SU-DHL-6 (cell line): Measurements from ENCODE around the gene AFF3.

Experiments used
- H2AFZ ChIP-seq: fragments of 200-600 bp; sonication (generic); 2 replicates; pipeline ENCODE4 v1.6.1; 2014; ENCODE audit warnings: low read depth, mild to moderate bottlenecking, moderate library complexity, mixed read lengths, antibody characterized with exemption, low read length; ENCODE audit not compliant: severe bottlenecking
- H3F3A ChIP-seq: fragments of 200-600 bp; shearing (Covaris generic); 2 replicates; pipeline ENCODE4 v1.6.0; 2016; ENCODE audit warnings: antibody characterized with exemption, mild to moderate bottlenecking; ENCODE audit not compliant: insufficient read depth
- H3K27ac ChIP-seq: fragments of 200-600 bp; sonication (generic); 2 replicates; pipeline ENCODE4 v1.5.1; 2016; ENCODE audit warnings: low read depth, mild to moderate bottlenecking, low read length, moderate library complexity, mixed read lengths
- H3K27me3 ChIP-seq: fragments of 200-600 bp; sonication (generic), shearing (Covaris generic); 2 replicates; pipeline ENCODE4 v1.6.0; 2014; ENCODE audit warnings: mild to moderate bottlenecking, low read length
- H3K36me3 ChIP-seq: fragments of 200-600 bp; sonication (generic); 2 replicates; pipeline ENCODE4 v1.6.1; 2014; ENCODE audit warnings: mild to moderate bottlenecking, low read length, mixed read lengths
- H3K4me2 ChIP-seq: fragments of 300-600, 200-600 bp; shearing (Covaris generic), sonication (generic); 2 replicates; pipeline ENCODE4 v1.6.0; 2014; ENCODE audit warnings: low read length, low read depth, mild to moderate bottlenecking; ENCODE audit not compliant: poor library complexity, severe bottlenecking
- H3K4me3 ChIP-seq: fragments of 200-600 bp; sonication (generic); 2 replicates; pipeline ENCODE4 v1.5.1; 2014; ENCODE audit warnings: antibody characterized with exemption, low read length, mild to moderate bottlenecking, mixed read lengths; ENCODE audit not compliant: insufficient read depth, poor library complexity, severe bottlenecking
- H3K79me2 ChIP-seq: fragments of 200-600 bp; sonication (generic); 2 replicates; pipeline ENCODE4 v1.6.1; 2014; ENCODE audit warnings: mild to moderate bottlenecking, low read length, moderate library complexity; ENCODE audit not compliant: insufficient read depth
- H3K9ac ChIP-seq: fragments of 200-600 bp; sonication (generic); 2 replicates; pipeline ENCODE4 v1.7.0; 2014; ENCODE audit warnings: mild to moderate bottlenecking, low read length
- H3K9me2 ChIP-seq: fragments of 200-600 bp; sonication (generic); replicated peaks from 2 replicates; pipeline ENCODE4 v1.6.1; 2014; ENCODE audit warnings: low read length; ENCODE audit not compliant: insufficient read depth
- H3K9me3 ChIP-seq: fragments of 200-600 bp; sonication (generic); 2 replicates; pipeline ENCODE4 v1.6.1; 2014; ENCODE audit warnings: low read length, mixed read lengths; ENCODE audit not compliant: insufficient read depth
- H4K20me1 ChIP-seq: fragments of 200-600 bp; sonication (generic); 2 replicates; pipeline ENCODE4 v1.6.1; 2014; ENCODE audit warnings: low read depth, mild to moderate bottlenecking, antibody characterized with exemption, low read length, moderate library complexity, mixed read lengths
- CTCF ChIP-seq: fragments of 200-600 bp; sonication (generic); IDR thresholded peaks from one replicate; pipeline ENCODE4 v1.5.1; 2017; ENCODE audit warnings: antibody characterized with exemption, mild to moderate bottlenecking, low read length, moderate library complexity; ENCODE audit not compliant: insufficient read depth, poor library complexity, severe bottlenecking
- EZH2phosphoT487 ChIP-seq: fragments of 200-600 bp; sonication (generic), shearing (Covaris generic); conservative IDR thresholded peaks from 2 replicates; pipeline ENCODE4 v1.6.1; 2018; ENCODE audit warnings: mild to moderate bottlenecking, antibody characterized with exemption, low read length, moderate library complexity, mixed read lengths

AFF3 gene

GRCh38 chr2:99854236-99854852, 288.0 kb downstream of the AFF3 start:
- H3K4me2 ChIP-seq: no peak overlapping the region
- no peaks in the 10 kb centered on the region for H3K9me2 ChIP-seq

GRCh38 chr2:99852956-99853355, 289.4 kb downstream of the AFF3 start:
- Histone ChIP-seq H3K4me2 (no peak overlapping the region), H3K9me2 (no peaks in the 10 kb centered on the region), H3K9ac (no peak overlapping the region), H3K27me3 (no peaks in the 10 kb centered on the region), H3K79me2 (no peaks in the 10 kb centered on the region), H3K27ac (no peak overlapping the region), H3K4me3 (no peak overlapping the region), H4K20me1 (no peaks in the 10 kb centered on the region), H2AFZ (no peak overlapping the region), H3K36me3 (no peaks in the 10 kb centered on the region), H3K9me3 (no peaks in the 10 kb centered on the region), H3F3A (0 out of 2 replicates have a peak, but pooled peaks cover 3% of the 10 kb centered on the region)
- TF ChIP-seq EZH2phosphoT487 (no peak), CTCF (no peak)

More at GRCh38 chr2:99854236-99854852, 288.0 kb downstream of the AFF3 start:
- no peak for TF ChIP-seq EZH2phosphoT487
- no peak for TF ChIP-seq CTCF
- H3K27me3 ChIP-seq: no peaks in the 10 kb centered on the region
- H3K4me3 ChIP-seq: no peak overlapping the region
- H3K9me3 ChIP-seq: no peaks in the 10 kb centered on the region
- H3K36me3 ChIP-seq: no peaks in the 10 kb centered on the region
- H3K9ac ChIP-seq: no peak overlapping the region
- no peaks in the 10 kb centered on the region for H3K79me2 ChIP-seq
- H2AFZ ChIP-seq: no peak overlapping the region
- no peaks in the 10 kb centered on the region for H4K20me1 ChIP-seq
- no peak overlapping the region for H3K27ac ChIP-seq
- 0 out of 2 replicates have a peak, but pooled peaks cover 3% of the 10 kb centered on the region for H3F3A ChIP-seq

GRCh38 chr2:99852376-99852934, 289.9 kb downstream of the AFF3 start:
- H3K9ac ChIP-seq: no peak overlapping the region
- no peaks in the 10 kb centered on the region for H3K9me3 ChIP-seq
- no peak overlapping the region for H3K4me3 ChIP-seq
- H3K36me3 ChIP-seq: no peaks in the 10 kb centered on the region
- 0 out of 2 replicates have a peak, but pooled peaks cover 3% of the 10 kb centered on the region for H3F3A ChIP-seq
- no peaks in the 10 kb centered on the region for H3K27me3 ChIP-seq
- no peaks in the 10 kb centered on the region for H3K79me2 ChIP-seq
- no peak overlapping the region for H2AFZ ChIP-seq
- TF ChIP-seq CTCF: no peak
- no peak for TF ChIP-seq EZH2phosphoT487
- no peak overlapping the region for H3K4me2 ChIP-seq
- H3K9me2 ChIP-seq: no peaks in the 10 kb centered on the region
- H4K20me1 ChIP-seq: no peaks in the 10 kb centered on the region
- H3K27ac ChIP-seq: no peak overlapping the region
